ENCODE measurements around the gene ACCSL.

The ACCSL gene

GRCh38 chr11:44007481-44008087 lies 40.2 kb upstream of the ACCSL start:
- ATAC-seq: no peak

GRCh38 chr11:44008088-44008501 lies 39.7 kb upstream of the ACCSL start:
- TF ChIP-seq ZFP3 (CRISPR knock-in tag; IDR thresholded peaks at IDR 0.05) (no peak), POU6F1 (CRISPR knock-in tag; IDR thresholded peaks at IDR 0.05; ENCODE audit: borderline replicate concordance, low read depth) (no peak), BACH2 (CRISPR knock-in tag; IDR thresholded peaks at IDR 0.05; ENCODE audit: borderline replicate concordance) (no peak), ZFP30 (CRISPR knock-in tag; IDR thresholded peaks at IDR 0.05) (no peak), TSHZ2 (CRISPR knock-in tag; IDR thresholded peaks at IDR 0.05) (no peak), ZNF70 (CRISPR knock-in tag; IDR thresholded peaks at IDR 0.05) (no peak), TOX (CRISPR knock-in tag; IDR thresholded peaks at IDR 0.05; ENCODE audit: borderline replicate concordance) (no peak), CREB5 (CRISPR knock-in tag; IDR thresholded peaks at IDR 0.05; ENCODE audit: low read depth) (no peak), ARNTL (CRISPR knock-in tag; IDR thresholded peaks at IDR 0.05; ENCODE audit: borderline replicate concordance, low read depth) (no peak), CSDC2 (CRISPR knock-in tag; IDR thresholded peaks at IDR 0.05) (no peak), ESRRG (CRISPR knock-in tag; IDR thresholded peaks at IDR 0.05) (no peak), PPARA (CRISPR knock-in tag; IDR thresholded peaks at IDR 0.05; ENCODE audit: borderline replicate concordance) (no peak), OSR1 (CRISPR knock-in tag; IDR thresholded peaks at IDR 0.05) (no peak), TCF4 (CRISPR knock-in tag; IDR thresholded peaks at IDR 0.05; ENCODE audit: borderline replicate concordance) (no peak), SNAI2 (CRISPR knock-in tag; IDR thresholded peaks at IDR 0.05) (no peak), PATZ1 (CRISPR knock-in tag; IDR thresholded peaks at IDR 0.05; ENCODE audit: borderline replicate concordance) (no peak), ISL1 (CRISPR knock-in tag; IDR thresholded peaks at IDR 0.05) (no peak), GLIS3 (CRISPR knock-in tag; IDR thresholded peaks at IDR 0.05) (no peak)
- no peak for ATAC-seq

More at GRCh38 chr11:44007481-44008087, 40.2 kb upstream of the ACCSL start:
- no peak for TF ChIP-seq TCF4 (CRISPR knock-in tag; IDR thresholded peaks at IDR 0.05; ENCODE audit: borderline replicate concordance)
- TF ChIP-seq CSDC2 (CRISPR knock-in tag; IDR thresholded peaks at IDR 0.05): no peak
- no peak for TF ChIP-seq TOX (CRISPR knock-in tag; IDR thresholded peaks at IDR 0.05; ENCODE audit: borderline replicate concordance)
- no peak for TF ChIP-seq ISL1 (CRISPR knock-in tag; IDR thresholded peaks at IDR 0.05)

GRCh38 chr11:44008698-44009097 lies 39.1 kb upstream of the ACCSL start:
- TF ChIP-seq OSR1 (CRISPR knock-in tag; IDR thresholded peaks at IDR 0.05) (no peak), POU6F1 (CRISPR knock-in tag; IDR thresholded peaks at IDR 0.05; ENCODE audit: borderline replicate concordance, low read depth) (no peak), ZFP3 (CRISPR knock-in tag; IDR thresholded peaks at IDR 0.05) (no peak), CREB5 (CRISPR knock-in tag; IDR thresholded peaks at IDR 0.05; ENCODE audit: low read depth) (no peak), BACH2 (CRISPR knock-in tag; IDR thresholded peaks at IDR 0.05; ENCODE audit: borderline replicate concordance) (no peak), SNAI2 (CRISPR knock-in tag; IDR thresholded peaks at IDR 0.05) (no peak), TCF4 (CRISPR knock-in tag; IDR thresholded peaks at IDR 0.05; ENCODE audit: borderline replicate concordance) (no peak)

More at GRCh38 chr11:44008698-44009097, 39.1 kb upstream of the ACCSL start:
- ATAC-seq: no peak
